COLO829 (cell line): ENCODE data around the gene ALKBH1.
"Not testable (repeated sequence)": the region's sequence is repeated elsewhere in the genome, so short reads cannot be mapped to it uniquely, and the experiment has no call there.

ENCODE experiments used
- DNase-seq: peaks from one replicate; pipeline ENCODE4 v3.0.0; 2012; ENCODE audit warnings: low spot score

ALKBH1 gene

GRCh38 chr14:77673193-77673592 is 34.6 kb downstream of the ALKBH1 start:
- no peak for DNase-seq

- no peak for DNase-seq
Measured at GRCh38 chr14:77667331-77667730, 40.5 kb downstream of the ALKBH1 start.

- DNase-seq = peak; percentile 42
Measured at GRCh38 chr14:77663293-77663692, 44.5 kb downstream of the ALKBH1 start.

GRCh38 chr14:77661562-77661961 is 46.3 kb downstream of the ALKBH1 start:
- DNase-seq = not testable (repeated sequence)

- DNase-seq = no peak
Measured at GRCh38 chr14:77660754-77661153, 47.1 kb downstream of the ALKBH1 start.

GRCh38 chr14:77659831-77660230 is 48.0 kb downstream of the ALKBH1 start:
- DNase-seq = no peak

- no peak for DNase-seq
Measured at GRCh38 chr14:77657280-77657679, 50.5 kb downstream of the ALKBH1 start.

GRCh38 chr14:77654001-77654441 is 53.8 kb downstream of the ALKBH1 start:
- DNase-seq = no peak

GRCh38 chr14:77649326-77649725 is 58.5 kb downstream of the ALKBH1 start:
- no peak for DNase-seq

- DNase-seq = no peak
Measured at GRCh38 chr14:77648520-77649200, 59.2 kb downstream of the ALKBH1 start.

- DNase-seq = no peak
Measured at GRCh38 chr14:77647853-77648252, 60.0 kb downstream of the ALKBH1 start.

- DNase-seq = no peak
Measured at GRCh38 chr14:77646907-77647306, 60.9 kb downstream of the ALKBH1 start.

GRCh38 chr14:77645520-77646230 is 62.1 kb downstream of the ALKBH1 start:
- DNase-seq = no peak

GRCh38 chr14:77642407-77642806 is 65.4 kb downstream of the ALKBH1 start:
- DNase-seq = no peak

- no peak for DNase-seq
Measured at GRCh38 chr14:77641534-77642341, 66.1 kb downstream of the ALKBH1 start.

- DNase-seq = no peak
Measured at GRCh38 chr14:77640756-77641533, 66.9 kb downstream of the ALKBH1 start.

GRCh38 chr14:77638771-77639171 is 69.1 kb downstream of the ALKBH1 start:
- DNase-seq = no peak

GRCh38 chr14:77635869-77636268 is 72.0 kb downstream of the ALKBH1 start:
- not testable (repeated sequence) for DNase-seq

- DNase-seq = not testable (repeated sequence)
Measured at GRCh38 chr14:77635466-77635865, 72.4 kb downstream of the ALKBH1 start.

- no peak for DNase-seq
Measured at GRCh38 chr14:77630111-77630510, 77.7 kb downstream of the ALKBH1 start.

GRCh38 chr14:77625360-77625759 is 82.5 kb downstream of the ALKBH1 start:
- no peak for DNase-seq

GRCh38 chr14:77623201-77623600 is 84.6 kb downstream of the ALKBH1 start:
- no peak for DNase-seq
